Ecto neural progenitor cell (in vitro differentiated cells): ENCODE results near the gene GREB1L.
"Not testable (repeated sequence)": the region's sequence is repeated elsewhere in the genome, so short reads cannot be mapped to it uniquely, and the experiment has no call there.

Experiments used
- DNase-seq: peaks from one replicate; pipeline ENCODE4 v3.0.0-alpha.2; 2018; ENCODE audit warnings: low spot score

GREB1L gene

GRCh38 chr18:21306368-21306767, 64.3 kb downstream of the GREB1L start:
- DNase-seq, result no peak

GRCh38 chr18:21307578-21307977, 65.5 kb downstream of the GREB1L start:
- peak; percentile 56 for DNase-seq

GRCh38 chr18:21309248-21309647, 67.2 kb downstream of the GREB1L start:
- DNase-seq, result no peak

- DNase-seq, result not testable (repeated sequence)
Measured at GRCh38 chr18:21311980-21312379, 69.9 kb downstream of the GREB1L start.

- no peak for DNase-seq
Measured at GRCh38 chr18:21313576-21313975, 71.5 kb downstream of the GREB1L start.

- DNase-seq, result no peak
Measured at GRCh38 chr18:21314724-21315123, 72.7 kb downstream of the GREB1L start.

GRCh38 chr18:21315126-21315525, 73.1 kb downstream of the GREB1L start:
- not testable (repeated sequence) for DNase-seq

GRCh38 chr18:21315741-21316197, 73.7 kb downstream of the GREB1L start:
- DNase-seq, result peak; percentile 83

- DNase-seq, result no peak
Measured at GRCh38 chr18:21316296-21316695, 74.3 kb downstream of the GREB1L start.

GRCh38 chr18:21321711-21322110, 79.7 kb downstream of the GREB1L start:
- no peak for DNase-seq

GRCh38 chr18:21327101-21327500, 85.1 kb downstream of the GREB1L start:
- no peak for DNase-seq

GRCh38 chr18:21330122-21330701, 88.2 kb downstream of the GREB1L start:
- DNase-seq, result no peak

- DNase-seq, result no peak
Measured at GRCh38 chr18:21331065-21331464, 89.0 kb downstream of the GREB1L start.

- DNase-seq, result no peak
Measured at GRCh38 chr18:21335927-21336488, 94.0 kb downstream of the GREB1L start.

- DNase-seq, result no peak
Measured at GRCh38 chr18:21336846-21337245, 94.8 kb downstream of the GREB1L start.

- no peak for DNase-seq
Measured at GRCh38 chr18:21341141-21341540, 99.1 kb downstream of the GREB1L start.

GRCh38 chr18:21342372-21342771, 100.3 kb downstream of the GREB1L start:
- DNase-seq, result no peak

GRCh38 chr18:21344860-21345259, 102.8 kb downstream of the GREB1L start:
- no peak for DNase-seq

- DNase-seq, result no peak
Measured at GRCh38 chr18:21345840-21346239, 103.8 kb downstream of the GREB1L start.

GRCh38 chr18:21359746-21360145, 117.7 kb downstream of the GREB1L start:
- DNase-seq, result no peak

- DNase-seq, result no peak
Measured at GRCh38 chr18:21361307-21361880, 119.4 kb downstream of the GREB1L start.

- no peak for DNase-seq
Measured at GRCh38 chr18:21362831-21363230, 120.8 kb downstream of the GREB1L start.

- no peak for DNase-seq
Measured at GRCh38 chr18:21363348-21363747, 121.3 kb downstream of the GREB1L start.

- DNase-seq, result no peak
Measured at GRCh38 chr18:21364471-21364870, 122.4 kb downstream of the GREB1L start.
